Stomach (tissue), 9 donors: ENCODE results near the gene CCDC24. TPM values are rescaled to one million over a fixed set of nuclear protein-coding genes. Genes with fewer than 3 reads are reported as not detected.
A peak's percentile ranks its signal among the peaks of the same experiment; 100 is the strongest.

Source experiments
- DNase-seq, 2 donors: peaks; one replicate each; pipeline versions ENCODE4 v3.0.0 to v3.0.0-alpha.2; 2013 to 2019
- H3K27ac ChIP-seq, 5 donors: fragments of 200-600 bp in 4 of 5; sonication (generic) in 4 of 5; one replicate each; pipeline ENCODE4 v1.5.1; 2013 to 2019; ENCODE audit warnings: mild to moderate bottlenecking in 1 of 5, moderate library complexity in 1 of 5
- H3K27me3 ChIP-seq, 3 donors: fragments of 200-600 bp; sonication (generic); one replicate each; pipeline ENCODE4 v1.5.1; 2017 to 2019; ENCODE audit warnings: mixed run types in 1 of 3
- H3K36me3 ChIP-seq, 4 donors: fragments of 200-600 bp; sonication (generic); 1 replicate in 3 of 4; 2 replicates in 1 of 4; pipeline ENCODE4 v1.5.1; 2016 to 2019
- H3K4me1 ChIP-seq, 4 donors: fragments of 200-600 bp; sonication (generic); one replicate each; pipeline ENCODE4 v1.5.1; 2016 to 2019
- H3K4me3 ChIP-seq, 4 donors: fragments of 200-600 bp; sonication (generic) in 3 of 4; one replicate each; pipeline ENCODE4 v1.5.1; 2016 to 2019; ENCODE audit warnings: mild to moderate bottlenecking in 1 of 4
- H3K9me3 ChIP-seq, 4 donors: fragments of 200-600 bp; sonication (generic); one replicate each; pipeline ENCODE4 v1.5.1; 2016 to 2019
- CTCF ChIP-seq, 7 experiments: fragments of 450-650 bp in 4 of 7; fragments of 200-600 bp in 3 of 7; sonication (generic) in 3 of 7; IDR thresholded peaks; one replicate each; pipeline ENCODE4 v1.5.1; 2016 to 2019; ENCODE audit warnings: antibody characterized with exemption in 7 of 7, control low read depth in 2 of 7, mild to moderate bottlenecking in 1 of 7
- EP300 ChIP-seq: sonication (generic); formaldehyde crosslinking; IDR thresholded peaks from one replicate; pipeline ENCODE4 v1.6.1; 2017; ENCODE audit warnings: antibody characterized with exemption
- POLR2A ChIP-seq, 4 donors: fragments of 450-650 bp; IDR thresholded peaks; one replicate each; pipeline ENCODE4 v1.6.1; 2016; ENCODE audit warnings: antibody characterized with exemption in 4 of 4, control low read depth in 2 of 4, mild to moderate bottlenecking in 1 of 4, moderate library complexity in 1 of 4
- POLR2AphosphoS5 ChIP-seq, 3 donors: sonication (generic); formaldehyde crosslinking; IDR thresholded peaks; one replicate each; pipeline ENCODE4 v1.6.1; 2016; ENCODE audit warnings: antibody characterized with exemption in 3 of 3
- WGBS, 5 donors: extraction: QIAGEN DNeasy Blood & Tissue Kit in 3 of 5; methylation state at CpG; one replicate each; pipeline versions ENCODE4 v1.1.5 to v1.1.7; 2013 to 2018; 5-methylcytosine and 5-hydroxymethylcytosine counted together
- intact Hi-C: fragments of 100-400 bp; cut with DNase I; formaldehyde crosslinking; loops from one replicate; pipeline ENCODE4 v1.15.1; 2023; ENCODE audit warnings: low total_unique reads
- polyA plus RNA-seq, 3 donors: library from polyadenylated mRNA; stranded (reverse); fragments of 200-250 nt; gene quantifications; one replicate each; pipeline ENCODE4 v1.2.3, GENCODE V29; 2013
- total RNA-seq, 5 donors: library from RNA; depleted of rRNA; stranded (reverse); fragments of >200 nt; gene quantifications; one replicate each; pipeline versions ENCODE4 v1.1.0 to v1.2.3, GENCODE V29; 2014 to 2016
- donor health status: healthy with polysubstance abuse.
- donor health status: Bipolar disorder and iron deficiency.
- donor health status: healthy.

Gene CCDC24
- total and polyA plus RNA-seq, 8 donors: 1.2 to 32.4 (median 10.7) TPM

- TF ChIP-seq CTCF (IDR thresholded peaks at IDR 0.05) (no peak), POLR2A (IDR thresholded peaks at IDR 0.05) (no peak), POLR2AphosphoS5 (IDR thresholded peaks at IDR 0.05) (no peak), EP300 (no peak)
- Histone ChIP-seq H3K27ac (no peak overlapping the region), H3K27me3 (no peaks in the 10 kb centered on the region), H3K4me3 (no peak overlapping the region), H3K36me3 (no peaks in the 10 kb centered on the region), H3K9me3 (no peaks in the 10 kb centered on the region), H3K4me1 (peaks cover 15 to 54% (median 32%) of the 10 kb centered on the region in 4 donors)
- 73 to 90% (median 83%) methylated on average over 7 of the region's 7 CpGs for WGBS, 5 donors
- no peak for DNase-seq
- intact Hi-C loops: no loop called here
These were observed 2.7 kb downstream of the CCDC24 start for GRCh38 chr1:43994071-43994470.

GRCh38 chr1:43994794-43995790, 3.7 kb downstream of the CCDC24 start:
- H3K27ac ChIP-seq: no peak overlapping the region
- H3K36me3 ChIP-seq: peaks cover 0 to 6% (median under 1%) of the 10 kb centered on the region in 4 donors
- H3K4me1 ChIP-seq: peaks cover 15 to 54% (median 32%) of the 10 kb centered on the region in 4 donors
- intact Hi-C loops: no loop called here
- 70 to 80% (median 77%) methylated on average over 10 to 15 of the region's 15 CpGs for WGBS, 5 donors
- H3K9me3 ChIP-seq: no peaks in the 10 kb centered on the region
- no peak overlapping the region for H3K4me3 ChIP-seq
- no peak for TF ChIP-seq POLR2AphosphoS5 (IDR thresholded peaks at IDR 0.05)
- no peak for TF ChIP-seq EP300
- no peak for TF ChIP-seq POLR2A (IDR thresholded peaks at IDR 0.05)
- TF ChIP-seq CTCF (IDR thresholded peaks at IDR 0.05): no peak
- DNase-seq: peak in 1 of 2 donors; percentile 69
- no peaks in the 10 kb centered on the region for H3K27me3 ChIP-seq

GRCh38 chr1:43995984-43996732, 4.8 kb downstream of the CCDC24 start:
- H3K27me3 ChIP-seq: no peaks in the 10 kb centered on the region
- 80 to 87% (median 83%) methylated on average over 16 to 21 of the region's 21 CpGs for WGBS, 5 donors
- H3K27ac ChIP-seq: peak overlapping the region in 1 of 5 donors; percentile 26
- H3K36me3 ChIP-seq: peaks cover 0 to 17% (median 11%) of the 10 kb centered on the region in 4 donors
- peak in 1 of 2 donors; percentile 30 for DNase-seq
- no peak for TF ChIP-seq EP300
- no peak for TF ChIP-seq CTCF (IDR thresholded peaks at IDR 0.05)
- TF ChIP-seq POLR2AphosphoS5 (IDR thresholded peaks at IDR 0.05): no peak
- no peak for TF ChIP-seq POLR2A (IDR thresholded peaks at IDR 0.05)
- intact Hi-C loops: no loop called here
- no peak overlapping the region for H3K4me3 ChIP-seq
- no peaks in the 10 kb centered on the region for H3K9me3 ChIP-seq
- peaks cover 7 to 44% (median 23%) of the 10 kb centered on the region in 4 donors for H3K4me1 ChIP-seq

GRCh38 chr1:43996733-43997115, 5.3 kb downstream of the CCDC24 start:
- Histone ChIP-seq H3K27ac (peak overlapping the region in 1 of 5 donors; percentile 26), H3K27me3 (no peaks in the 10 kb centered on the region), H3K4me1 (peaks cover 7 to 43% (median 22%) of the 10 kb centered on the region in 4 donors), H3K4me3 (no peak overlapping the region), H3K9me3 (no peaks in the 10 kb centered on the region), H3K36me3 (peaks cover 0 to 18% (median 15%) of the 10 kb centered on the region in 4 donors)
- no peak for TF ChIP-seq POLR2AphosphoS5 (IDR thresholded peaks at IDR 0.05)
- TF ChIP-seq CTCF (IDR thresholded peaks at IDR 0.05): no peak
- no peak for TF ChIP-seq POLR2A (IDR thresholded peaks at IDR 0.05)
- TF ChIP-seq EP300: no peak
- WGBS, 5 donors: 60 to 79% (median 65%) methylated on average over 5 to 6 of the region's 6 CpGs
- intact Hi-C loops: no loop called here
- DNase-seq: no peak
